ENCODE results near the gene ABCB8. TPM values are rescaled to one million over a fixed set of nuclear protein-coding genes. Genes with fewer than 3 reads are reported as not detected.

ABCB8 gene
- total and polyA plus RNA-seq, 2 of the 8 experiments (the other 6 are each of a cell fraction or from before 2014, with no cell fraction given) = 17.7 to 27.0 TPM

DNA sequence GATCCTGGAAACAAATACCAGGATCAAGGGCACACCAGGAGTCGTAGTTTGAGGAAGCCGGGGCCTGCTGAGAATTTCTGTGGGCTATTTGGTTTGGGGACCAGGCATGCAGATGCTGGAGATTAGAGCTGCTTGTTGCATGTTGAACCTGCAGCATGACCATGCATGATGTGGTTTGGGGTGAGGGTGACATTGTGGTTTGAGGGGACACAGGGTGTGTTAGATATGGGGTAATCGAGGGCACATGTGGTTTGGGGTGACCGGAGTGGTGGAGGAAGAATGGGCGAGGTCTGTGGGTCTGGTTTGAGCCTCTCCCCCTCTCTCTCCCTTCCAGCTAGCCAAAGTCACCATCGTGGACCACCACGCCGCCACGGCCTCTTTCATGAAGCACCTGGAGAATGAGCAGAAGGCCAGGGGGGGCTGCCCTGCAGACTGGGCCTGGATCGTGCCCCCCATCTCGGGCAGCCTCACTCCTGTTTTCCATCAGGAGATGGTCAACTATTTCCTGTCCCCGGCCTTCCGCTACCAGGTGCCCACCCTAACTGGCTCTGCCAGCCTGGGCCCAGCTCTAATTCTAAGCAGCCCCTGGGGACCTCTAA is 27.3 kb upstream of the ABCB8 start (continued):
- TF ChIP-seq, protein P1, sequence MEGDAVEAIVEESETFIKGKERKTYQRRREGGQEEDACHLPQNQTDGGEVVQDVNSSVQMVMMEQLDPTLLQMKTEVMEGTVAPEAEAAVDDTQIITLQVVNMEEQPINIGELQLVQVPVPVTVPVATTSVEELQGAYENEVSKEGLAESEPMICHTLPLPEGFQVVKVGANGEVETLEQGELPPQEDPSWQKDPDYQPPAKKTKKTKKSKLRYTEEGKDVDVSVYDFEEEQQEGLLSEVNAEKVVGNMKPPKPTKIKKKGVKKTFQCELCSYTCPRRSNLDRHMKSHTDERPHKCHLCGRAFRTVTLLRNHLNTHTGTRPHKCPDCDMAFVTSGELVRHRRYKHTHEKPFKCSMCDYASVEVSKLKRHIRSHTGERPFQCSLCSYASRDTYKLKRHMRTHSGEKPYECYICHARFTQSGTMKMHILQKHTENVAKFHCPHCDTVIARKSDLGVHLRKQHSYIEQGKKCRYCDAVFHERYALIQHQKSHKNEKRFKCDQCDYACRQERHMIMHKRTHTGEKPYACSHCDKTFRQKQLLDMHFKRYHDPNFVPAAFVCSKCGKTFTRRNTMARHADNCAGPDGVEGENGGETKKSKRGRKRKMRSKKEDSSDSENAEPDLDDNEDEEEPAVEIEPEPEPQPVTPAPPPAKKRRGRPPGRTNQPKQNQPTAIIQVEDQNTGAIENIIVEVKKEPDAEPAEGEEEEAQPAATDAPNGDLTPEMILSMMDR (IDR thresholded peaks at IDR 0.05; ENCODE audit: control extremely low read depth in 1 of 3, insufficient read depth in 1 of 3, low read depth in 1 of 3, low read length in 3 of 3) = no peak
- no peak for TF ChIP-seq GTF2F1 (IDR thresholded peaks at IDR 0.05; ENCODE audit: borderline replicate concordance, low read depth, low read length)
- TF ChIP-seq RFX5 (IDR thresholded peaks at IDR 0.05; ENCODE audit: borderline replicate concordance, low read depth, low read length) = no peak
- TF ChIP-seq SIN3A (conservative IDR thresholded peaks at IDR 0.05 in 1 of 2, IDR thresholded peaks at IDR 0.05 in 1 of 2; ENCODE audit: low read depth in 1 of 2, low read length in 2 of 2) = no peak
- TF ChIP-seq MAFK (IDR thresholded peaks at IDR 0.05; ENCODE audit: low read depth, low read length) = no peak
- TF ChIP-seq CREB1 (IDR thresholded peaks at IDR 0.05) = no peak
- no peak for TF ChIP-seq POU5F1 (IDR thresholded peaks at IDR 0.05; ENCODE audit: low read depth, low read length)
- no peak for TF ChIP-seq SIX5 (IDR thresholded peaks at IDR 0.05; ENCODE audit: low read depth, low read length)
- TF ChIP-seq RBBP5 (IDR thresholded peaks at IDR 0.05; ENCODE audit: borderline replicate concordance, low read depth, low read length) = no peak
- TF ChIP-seq RXRA (IDR thresholded peaks at IDR 0.05; ENCODE audit: insufficient read depth, low read depth, low read length) = no peak
